Choroid plexus epithelial cell (primary cell): ENCODE measurements around the gene KRT1.

Source experiments
- DNase-seq: peaks from one replicate; pipeline ENCODE4 v3.0.0-alpha.2; 2010; ENCODE audit warnings: low read depth
- H3K4me3 ChIP-seq: 2 replicates; pipeline ENCODE4 v1.5.1; 2011; ENCODE audit warnings: low read depth, mild to moderate bottlenecking, control low read depth, low read length, moderate library complexity
- CTCF ChIP-seq: conservative IDR thresholded peaks from 2 replicates; pipeline ENCODE4 v1.5.1; 2011; ENCODE audit warnings: low read depth, mild to moderate bottlenecking, control low read depth, inconsistent platforms, low read length, moderate library complexity

The KRT1 gene

GRCh38 chr12:52633383-52633782, 46.8 kb downstream of the KRT1 start:
- no peak for DNase-seq
- no peak for TF ChIP-seq CTCF
- H3K4me3 ChIP-seq = no peak overlapping the region

- no peak for DNase-seq
- no peak overlapping the region for H3K4me3 ChIP-seq
- no peak for TF ChIP-seq CTCF
Measured at GRCh38 chr12:52632656-52633055, 47.6 kb downstream of the KRT1 start.

- DNase-seq = no peak
- TF ChIP-seq CTCF = no peak
- no peak overlapping the region for H3K4me3 ChIP-seq
Measured at GRCh38 chr12:52631676-52632459, 48.3 kb downstream of the KRT1 start.

- no peak for DNase-seq
- TF ChIP-seq CTCF = no peak
- no peak overlapping the region for H3K4me3 ChIP-seq
Measured at GRCh38 chr12:52631264-52631663, 48.9 kb downstream of the KRT1 start.

- no peak for DNase-seq
- TF ChIP-seq CTCF = no peak
- H3K4me3 ChIP-seq = no peak overlapping the region
Measured at GRCh38 chr12:52630599-52631200, 49.5 kb downstream of the KRT1 start.

GRCh38 chr12:52630008-52630500, 50.2 kb downstream of the KRT1 start:
- no peak for TF ChIP-seq CTCF
- H3K4me3 ChIP-seq = no peak overlapping the region
- no peak for DNase-seq
